ENCODE results near the gene PEF1.

DNA sequence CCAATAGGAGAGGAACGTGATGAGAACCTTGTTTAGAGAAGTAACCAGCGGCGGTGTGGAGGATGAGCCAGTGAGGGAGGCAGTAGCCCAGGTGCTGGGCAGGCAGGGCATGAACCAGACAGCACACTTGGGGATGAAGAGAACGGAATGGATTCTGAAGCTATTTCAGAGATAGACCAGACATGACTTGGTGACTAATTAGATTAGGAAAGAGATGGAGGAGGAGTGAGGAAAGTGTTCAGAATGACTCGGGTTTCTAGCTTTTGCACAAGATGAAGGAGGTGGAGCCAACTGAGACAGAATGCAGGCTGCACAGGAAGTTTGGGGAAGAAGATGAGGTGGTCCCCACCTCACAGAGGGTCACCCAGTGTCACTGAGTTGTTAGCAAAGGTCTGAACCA lies 5.1 kb downstream of the PEF1 start:
- TF ChIP-seq, protein P1, sequence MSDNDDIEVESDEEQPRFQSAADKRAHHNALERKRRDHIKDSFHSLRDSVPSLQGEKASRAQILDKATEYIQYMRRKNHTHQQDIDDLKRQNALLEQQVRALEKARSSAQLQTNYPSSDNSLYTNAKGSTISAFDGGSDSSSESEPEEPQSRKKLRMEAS (IDR thresholded peaks at IDR 0.05) = no peak
- TF ChIP-seq ZBTB7A (IDR thresholded peaks at IDR 0.05; ENCODE audit: low read depth) (no peak), CREB1 (IDR thresholded peaks at IDR 0.05; ENCODE audit: low read depth) (no peak), TAF1 (IDR thresholded peaks at IDR 0.05; ENCODE audit: low read depth) (no peak), EP300 (IDR thresholded peaks at IDR 0.05; ENCODE audit: borderline replicate concordance) (no peak), RAD21 (IDR thresholded peaks at IDR 0.05; ENCODE audit: low read depth) (no peak), TEAD4 (IDR thresholded peaks at IDR 0.05) (no peak), EGR1 (IDR thresholded peaks at IDR 0.05) (no peak), YY1 (IDR thresholded peaks at IDR 0.05; ENCODE audit: low read depth) (no peak), CEBPB (IDR thresholded peaks at IDR 0.05) (no peak)
- TF ChIP-seq, protein P2, sequence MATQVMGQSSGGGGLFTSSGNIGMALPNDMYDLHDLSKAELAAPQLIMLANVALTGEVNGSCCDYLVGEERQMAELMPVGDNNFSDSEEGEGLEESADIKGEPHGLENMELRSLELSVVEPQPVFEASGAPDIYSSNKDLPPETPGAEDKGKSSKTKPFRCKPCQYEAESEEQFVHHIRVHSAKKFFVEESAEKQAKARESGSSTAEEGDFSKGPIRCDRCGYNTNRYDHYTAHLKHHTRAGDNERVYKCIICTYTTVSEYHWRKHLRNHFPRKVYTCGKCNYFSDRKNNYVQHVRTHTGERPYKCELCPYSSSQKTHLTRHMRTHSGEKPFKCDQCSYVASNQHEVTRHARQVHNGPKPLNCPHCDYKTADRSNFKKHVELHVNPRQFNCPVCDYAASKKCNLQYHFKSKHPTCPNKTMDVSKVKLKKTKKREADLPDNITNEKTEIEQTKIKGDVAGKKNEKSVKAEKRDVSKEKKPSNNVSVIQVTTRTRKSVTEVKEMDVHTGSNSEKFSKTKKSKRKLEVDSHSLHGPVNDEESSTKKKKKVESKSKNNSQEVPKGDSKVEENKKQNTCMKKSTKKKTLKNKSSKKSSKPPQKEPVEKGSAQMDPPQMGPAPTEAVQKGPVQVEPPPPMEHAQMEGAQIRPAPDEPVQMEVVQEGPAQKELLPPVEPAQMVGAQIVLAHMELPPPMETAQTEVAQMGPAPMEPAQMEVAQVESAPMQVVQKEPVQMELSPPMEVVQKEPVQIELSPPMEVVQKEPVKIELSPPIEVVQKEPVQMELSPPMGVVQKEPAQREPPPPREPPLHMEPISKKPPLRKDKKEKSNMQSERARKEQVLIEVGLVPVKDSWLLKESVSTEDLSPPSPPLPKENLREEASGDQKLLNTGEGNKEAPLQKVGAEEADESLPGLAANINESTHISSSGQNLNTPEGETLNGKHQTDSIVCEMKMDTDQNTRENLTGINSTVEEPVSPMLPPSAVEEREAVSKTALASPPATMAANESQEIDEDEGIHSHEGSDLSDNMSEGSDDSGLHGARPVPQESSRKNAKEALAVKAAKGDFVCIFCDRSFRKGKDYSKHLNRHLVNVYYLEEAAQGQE (IDR thresholded peaks at IDR 0.05; ENCODE audit: low read depth) = no peak
- TF ChIP-seq, protein P3, sequence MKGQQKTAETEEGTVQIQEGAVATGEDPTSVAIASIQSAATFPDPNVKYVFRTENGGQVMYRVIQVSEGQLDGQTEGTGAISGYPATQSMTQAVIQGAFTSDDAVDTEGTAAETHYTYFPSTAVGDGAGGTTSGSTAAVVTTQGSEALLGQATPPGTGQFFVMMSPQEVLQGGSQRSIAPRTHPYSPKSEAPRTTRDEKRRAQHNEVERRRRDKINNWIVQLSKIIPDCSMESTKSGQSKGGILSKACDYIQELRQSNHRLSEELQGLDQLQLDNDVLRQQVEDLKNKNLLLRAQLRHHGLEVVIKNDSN (IDR thresholded peaks at IDR 0.05) = no peak
